Fibroblast of lung (primary cell): ENCODE measurements around the gene C1QTNF1. TPM values are rescaled to one million over a fixed set of nuclear protein-coding genes. Genes with fewer than 3 reads are reported as not detected.

ENCODE experiments used
- DNase-seq, 2 donors: peaks; one replicate each; pipeline versions ENCODE4 v3.0.0 to v3.0.0-alpha.2; 2010; ENCODE audit warnings: low read depth in 2 of 2
- H2AFZ ChIP-seq: 2 replicates; pipeline ENCODE4 v1.5.1; 2012; ENCODE audit warnings: low read length, control low read depth, inconsistent platforms
- H3K27ac ChIP-seq: 2 replicates; pipeline ENCODE4 v1.5.1; 2011; ENCODE audit warnings: low read length, control low read depth; ENCODE audit not compliant: insufficient read depth
- H3K27me3 ChIP-seq: 2 replicates; pipeline ENCODE4 v1.5.1; 2011; ENCODE audit warnings: mild to moderate bottlenecking, low read length; ENCODE audit not compliant: control insufficient read depth, insufficient read depth
- H3K36me3 ChIP-seq: 2 replicates; pipeline ENCODE4 v1.5.1; 2011; ENCODE audit warnings: low read length; ENCODE audit not compliant: control insufficient read depth, insufficient read depth
- H3K4me1 ChIP-seq: 2 replicates; pipeline ENCODE4 v1.5.1; 2011; ENCODE audit warnings: low read length; ENCODE audit not compliant: control insufficient read depth, insufficient read depth; ENCODE audit errors: extremely low read depth
- H3K4me2 ChIP-seq: 2 replicates; pipeline ENCODE4 v1.5.1; 2011; ENCODE audit warnings: low read length, control low read depth; ENCODE audit not compliant: insufficient read depth; ENCODE audit errors: extremely low read depth
- H3K4me3 ChIP-seq, 4 experiments: fragments of 200-600 bp in 1 of 4; sonication (generic) in 1 of 4; replicated peaks in 1 of 4; 2 replicates each; pipeline ENCODE4 v1.5.1; 2011 to 2016; ENCODE audit warnings: low read length in 4 of 4, low read depth in 3 of 4, mild to moderate bottlenecking in 3 of 4, control low read depth in 2 of 4, inconsistent platforms in 1 of 4, mixed read lengths in 1 of 4; ENCODE audit not compliant: insufficient read depth in 1 of 4; ENCODE audit errors: control extremely low read depth in 1 of 4
- H3K79me2 ChIP-seq: 2 replicates; pipeline ENCODE4 v1.5.1; 2012; ENCODE audit warnings: mild to moderate bottlenecking, low read length, inconsistent platforms; ENCODE audit not compliant: control insufficient read depth, insufficient read depth
- H3K9ac ChIP-seq: 2 replicates; pipeline ENCODE4 v1.5.1; 2011; ENCODE audit warnings: mild to moderate bottlenecking, low read length, control low read depth; ENCODE audit not compliant: insufficient read depth
- H3K9me3 ChIP-seq: 2 replicates; pipeline ENCODE4 v1.5.1; 2012; ENCODE audit warnings: low read depth, low read length; ENCODE audit not compliant: control insufficient read depth, insufficient read depth
- H4K20me1 ChIP-seq: 2 replicates; pipeline ENCODE4 v1.5.1; 2011; ENCODE audit warnings: low read length; ENCODE audit not compliant: control insufficient read depth, insufficient read depth; ENCODE audit errors: extremely low read depth
- CTCF ChIP-seq, 2 donors: IDR thresholded peaks in 1 of 2; conservative IDR thresholded peaks in 1 of 2; 1 replicate in 1 of 2; 2 replicates in 1 of 2; pipeline ENCODE4 v1.5.1; 2011 to 2012; ENCODE audit warnings: low read length in 2 of 2, control low read depth in 1 of 2, inconsistent platforms in 1 of 2, low read depth in 1 of 2, mild to moderate bottlenecking in 1 of 2
- EZH2 ChIP-seq: IDR thresholded peaks from 2 replicates; pipeline ENCODE4 v1.5.1; 2012; ENCODE audit warnings: low read length, control low read depth, mild to moderate bottlenecking; ENCODE audit errors: missing control alignments
- polyA plus RNA-seq, 2 donors: library from polyadenylated mRNA; depleted of rRNA in 1 of 2; stranded (reverse) in 1 of 2; unstranded in 1 of 2; fragments of >200 nt; gene quantifications; 2 replicates each; pipeline ENCODE4 v1.2.1, GENCODE V29; 2011 to 2012; ENCODE audit warnings: missing spikeins in 1 of 2
- total RNA-seq: library from RNA; depleted of rRNA; stranded (reverse); fragments of >200 nt; gene quantifications from 2 replicates; pipeline ENCODE4 v1.2.1, GENCODE V29; 2014

Gene C1QTNF1
- total and polyA plus RNA-seq, 2 donors (not counting 1 experiment from before 2014, with no cell fraction given): 15.0 to 45.2 TPM

- Histone ChIP-seq H3K4me3 (no peak overlapping the region), H3K9ac (no peak overlapping the region), H3K4me1 (peaks cover 3% of the 10 kb centered on the region), H3K27me3 (peaks cover 4% of the 10 kb centered on the region), H3K4me2 (no peak overlapping the region), H4K20me1 (no peaks in the 10 kb centered on the region), H3K36me3 (no peaks in the 10 kb centered on the region), H3K27ac (no peak overlapping the region), H2AFZ (no peak overlapping the region), H3K79me2 (no peaks in the 10 kb centered on the region), H3K9me3 (no peaks in the 10 kb centered on the region)
- TF ChIP-seq CTCF (conservative IDR thresholded peaks at IDR 0.05 in 1 of 2, IDR thresholded peaks at IDR 0.05 in 1 of 2; ENCODE audit: low read depth in 1 of 2, low read length in 2 of 2) (no peak), EZH2 (no peak)
- DNase-seq: no peak
These were observed 6.2 kb upstream of the C1QTNF1 start for GRCh38 chr17:79017546-79018369.

- Histone ChIP-seq H3K79me2 (no peaks in the 10 kb centered on the region), H3K27ac (no peak overlapping the region), H3K9me3 (no peaks in the 10 kb centered on the region), H3K4me2 (no peak overlapping the region), H3K4me3 (no peak overlapping the region), H3K36me3 (no peaks in the 10 kb centered on the region), H3K9ac (no peak overlapping the region), H3K4me1 (peaks cover 3% of the 10 kb centered on the region), H3K27me3 (peaks cover 4% of the 10 kb centered on the region), H2AFZ (no peak overlapping the region), H4K20me1 (no peaks in the 10 kb centered on the region)
- no peak for TF ChIP-seq CTCF (conservative IDR thresholded peaks at IDR 0.05 in 1 of 2, IDR thresholded peaks at IDR 0.05 in 1 of 2; ENCODE audit: low read depth in 1 of 2, low read length in 2 of 2)
- TF ChIP-seq EZH2: no peak
- DNase-seq: no peak
These were observed 5.6 kb upstream of the C1QTNF1 start for GRCh38 chr17:79018370-79018695.

GRCh38 chr17:79019261-79019631 lies 4.7 kb upstream of the C1QTNF1 start:
- no peaks in the 10 kb centered on the region for H3K36me3 ChIP-seq
- no peak overlapping the region for H2AFZ ChIP-seq
- TF ChIP-seq EZH2 (no peak), CTCF (conservative IDR thresholded peaks at IDR 0.05 in 1 of 2, IDR thresholded peaks at IDR 0.05 in 1 of 2; ENCODE audit: low read depth in 1 of 2, low read length in 2 of 2) (no peak)
- DNase-seq: no peak
- H3K4me1 ChIP-seq: peaks cover 3% of the 10 kb centered on the region
- peaks cover 4% of the 10 kb centered on the region for H3K27me3 ChIP-seq
- no peak overlapping the region for H3K27ac ChIP-seq
- no peak overlapping the region for H3K9ac ChIP-seq
- no peak overlapping the region for H3K4me3 ChIP-seq
- H3K79me2 ChIP-seq: no peaks in the 10 kb centered on the region
- H4K20me1 ChIP-seq: no peaks in the 10 kb centered on the region
- H3K4me2 ChIP-seq: no peak overlapping the region
- no peaks in the 10 kb centered on the region for H3K9me3 ChIP-seq
